GM18867 (cell line): ENCODE data around the gene DRD2.

Experiments
- ATAC-seq: cut with Tn5 transposase; IDR thresholded peaks from one replicate; pipeline ENCODE4 v1.9.1; 2021; ENCODE audit warnings: mild to moderate bottlenecking, moderate library complexity; ENCODE audit not compliant: unreplicated experiment

The DRD2 gene

GRCh38 chr11:113376156-113376555 is 99.0 kb downstream of the DRD2 start:
- peak; percentile 42 for ATAC-seq

GRCh38 chr11:113375402-113375801 is 99.8 kb downstream of the DRD2 start:
- no peak for ATAC-seq

DNA sequence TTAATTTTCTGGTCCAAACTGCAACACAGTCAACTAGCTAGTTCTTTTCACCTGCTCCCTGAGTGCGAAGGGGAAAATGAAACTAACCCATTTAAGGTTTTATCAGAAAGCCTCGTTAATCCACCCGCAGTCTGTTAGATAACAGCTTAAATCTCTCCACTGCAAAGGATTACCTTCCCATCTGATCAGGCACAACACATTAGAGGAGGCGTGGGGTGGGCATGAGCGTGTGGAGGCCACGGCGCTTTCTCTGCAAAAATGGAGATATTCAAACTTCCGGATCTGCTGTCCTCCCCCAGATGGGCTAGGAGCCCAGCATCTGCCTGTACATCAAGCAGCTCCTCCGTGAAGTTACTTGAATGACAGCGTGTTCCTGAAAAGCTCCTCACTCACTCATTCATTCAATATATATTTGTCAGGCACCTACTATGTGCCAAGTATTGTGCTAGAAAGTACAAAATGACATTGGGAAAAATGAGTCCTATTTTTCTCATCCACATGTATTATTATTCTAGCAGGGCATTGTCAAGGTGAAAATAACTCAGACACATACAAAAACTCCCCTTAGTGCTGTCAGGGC is 101.1 kb downstream of the DRD2 start:
- no peak for ATAC-seq

GRCh38 chr11:113373306-113373705 is 101.9 kb downstream of the DRD2 start:
- no peak for ATAC-seq

GRCh38 chr11:113372309-113372708 is 102.9 kb downstream of the DRD2 start:
- no peak for ATAC-seq

DNA sequence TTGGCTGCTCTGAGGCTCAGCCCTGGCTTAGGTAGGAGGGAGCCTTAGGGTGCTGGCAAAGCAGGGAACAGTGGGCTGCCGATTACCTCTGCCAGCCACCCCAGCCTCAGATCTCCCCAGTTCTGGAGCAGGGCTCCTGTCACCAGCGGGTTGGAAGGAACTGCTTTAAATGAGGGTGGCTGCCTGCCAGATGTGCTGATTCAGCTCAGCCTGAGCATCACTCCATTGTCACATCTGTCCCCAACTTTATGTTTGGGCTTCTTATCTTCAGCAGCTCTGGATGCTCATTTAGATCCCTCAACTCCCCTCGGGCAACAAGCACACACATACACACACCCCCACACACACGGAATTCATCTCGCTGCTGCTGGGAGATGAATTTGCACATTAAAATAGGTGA is 104.6 kb downstream of the DRD2 start:
- no peak for ATAC-seq

- no peak for ATAC-seq
These were observed 105.8 kb downstream of the DRD2 start for GRCh38 chr11:113369411-113369810.

DNA sequence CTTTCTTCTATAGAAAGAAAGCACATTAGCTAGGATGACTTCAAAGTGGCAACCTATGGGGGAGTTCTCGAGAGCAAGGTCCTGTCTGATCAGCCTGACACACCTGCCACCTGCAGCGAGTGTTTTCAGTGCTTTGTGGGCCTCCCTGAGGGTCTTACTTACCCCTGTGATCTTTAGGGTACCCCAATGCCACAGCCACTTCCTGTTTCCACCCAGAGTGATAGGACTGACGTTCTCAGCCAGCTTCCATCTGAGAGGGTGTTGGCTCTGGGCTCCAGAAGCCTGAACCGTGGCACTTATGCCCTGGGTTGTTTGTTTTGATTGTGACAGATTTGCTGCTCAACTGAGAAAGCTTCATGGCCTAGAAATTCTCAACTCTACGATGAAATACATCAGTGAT is 109.3 kb downstream of the DRD2 start:
- no peak for ATAC-seq

DNA sequence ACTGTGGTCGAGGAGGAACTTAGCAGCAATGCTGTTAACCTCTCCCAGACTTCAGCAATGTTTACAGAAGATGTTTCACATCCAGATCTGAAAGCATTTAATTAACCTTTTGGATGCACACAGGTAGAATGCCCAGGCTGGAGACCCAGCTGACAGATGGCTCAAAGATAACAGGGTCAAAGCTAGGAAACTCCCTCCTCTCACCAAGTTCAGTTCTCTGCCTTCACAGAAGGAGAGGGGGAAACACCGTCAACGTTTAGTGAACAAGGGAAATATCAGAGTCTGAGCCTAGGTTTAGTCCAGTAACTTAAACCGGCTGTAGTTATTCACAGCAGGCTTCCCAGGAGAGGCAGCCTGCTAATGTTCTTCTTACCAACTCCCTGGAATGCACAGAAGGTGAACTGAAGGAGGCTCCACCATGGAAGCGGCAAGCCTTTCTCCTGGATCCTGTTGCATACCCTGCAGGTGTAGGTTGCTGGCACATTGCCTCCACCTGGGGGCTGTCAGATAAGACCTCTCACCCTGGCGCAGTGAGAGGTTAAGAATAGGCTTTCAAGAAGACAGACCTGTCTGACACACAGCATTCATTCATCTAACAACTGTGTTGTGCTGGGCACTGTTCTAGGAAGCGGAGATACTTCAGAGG is 111.1 kb downstream of the DRD2 start:
- no peak for ATAC-seq

- ATAC-seq: no peak
These were observed 111.8 kb downstream of the DRD2 start for GRCh38 chr11:113363406-113363805.
